ENCODE results near the gene NUDC. TPM values are rescaled to one million over a fixed set of nuclear protein-coding genes. Genes with fewer than 3 reads are reported as not detected.

Gene NUDC
- total and polyA plus RNA-seq, 3 experiments from 2014 or later: 122 to 168 (median 167) TPM

DNA sequence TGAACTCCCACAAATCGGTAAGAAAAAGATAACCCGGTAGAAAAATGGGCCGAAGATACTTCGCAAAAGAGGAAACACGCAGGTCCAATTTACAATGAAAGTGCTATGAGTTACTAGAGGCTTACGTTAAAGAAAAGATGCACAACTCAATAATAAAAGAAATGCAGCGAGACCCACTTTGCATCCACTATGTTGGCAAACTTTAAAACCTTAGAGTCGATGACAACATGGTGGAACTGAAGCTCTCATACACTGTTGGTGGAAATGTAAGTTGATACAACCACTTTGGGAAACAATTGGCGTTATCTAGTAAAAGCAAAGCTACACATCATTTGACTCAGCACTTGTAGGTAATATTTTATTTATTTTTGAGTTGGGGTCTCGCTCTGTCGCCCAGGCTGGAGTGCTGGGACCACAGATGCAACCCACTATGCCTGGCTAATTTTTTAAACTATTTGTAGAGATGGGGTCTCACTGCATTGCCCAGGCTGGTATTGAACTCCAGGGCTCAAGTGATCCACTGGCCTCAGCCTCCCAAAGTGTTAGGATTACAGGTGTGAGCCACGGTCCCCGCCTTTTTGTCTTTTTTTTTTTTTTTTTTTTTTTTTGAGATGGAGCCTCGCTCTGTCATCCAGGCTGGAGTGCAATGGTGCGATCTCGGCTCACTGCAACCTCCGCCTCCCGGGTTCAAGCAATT, 20.6 kb upstream of the NUDC start:
- H3K9me3 ChIP-seq (ENCODE audit: low read length): no peaks in the 10 kb centered on the region
- ChIA-PET CTCF (interaction anchor here (0.9 to 2.6 kb wide), 7 partner anchors 11 to 80 kb away, joined by 3 to 13 read pairs (median 3); partner anchors contain the start of genes GPN2 and NR0B2), POLR2A (interaction anchor here (0.6 to 2.3 kb wide), 7 partner anchors 11 to 429 kb away, joined by 3 to 39 read pairs (median 4); partner anchors contain the start of genes GPN2, HMGN2 and NUDC)
- H3K27me3 Mint-ChIP-seq: no peaks in the 10 kb centered on the region
- H3K9me3 Mint-ChIP-seq: no peaks in the 10 kb centered on the region
- peaks cover 6% of the 10 kb centered on the region for H3K36me3 ChIP-seq (ENCODE audit: insufficient read depth, low read length)
- DNase-seq: no peak
- H3K4me1 Mint-ChIP-seq: peaks cover 27 to 46% (median 37%) of the 10 kb centered on the region in 3 donors
- H3K36me3 Mint-ChIP-seq: peaks cover 0 to 36% (median 3%) of the 10 kb centered on the region in 3 donors
- no peaks in the 10 kb centered on the region for H3K27me3 ChIP-seq (ENCODE audit: insufficient read depth, low read length, poor library complexity, severe bottlenecking)
- H3K4me3 Mint-ChIP-seq: peak overlapping the region; percentile 88 to 99 (median 93)
- H3K27ac Mint-ChIP-seq: peak overlapping the region; percentile 92 to 100 (median 98)
- peaks cover 20% of the 10 kb centered on the region for H3K4me1 ChIP-seq (ENCODE audit: insufficient read depth, low read length)
- H3K27ac ChIP-seq (ENCODE audit: low read depth, low read length): peak overlapping the region; percentile 87
- H3K4me3 ChIP-seq (ENCODE audit: low read length): peak overlapping the region; percentile 92

DNA sequence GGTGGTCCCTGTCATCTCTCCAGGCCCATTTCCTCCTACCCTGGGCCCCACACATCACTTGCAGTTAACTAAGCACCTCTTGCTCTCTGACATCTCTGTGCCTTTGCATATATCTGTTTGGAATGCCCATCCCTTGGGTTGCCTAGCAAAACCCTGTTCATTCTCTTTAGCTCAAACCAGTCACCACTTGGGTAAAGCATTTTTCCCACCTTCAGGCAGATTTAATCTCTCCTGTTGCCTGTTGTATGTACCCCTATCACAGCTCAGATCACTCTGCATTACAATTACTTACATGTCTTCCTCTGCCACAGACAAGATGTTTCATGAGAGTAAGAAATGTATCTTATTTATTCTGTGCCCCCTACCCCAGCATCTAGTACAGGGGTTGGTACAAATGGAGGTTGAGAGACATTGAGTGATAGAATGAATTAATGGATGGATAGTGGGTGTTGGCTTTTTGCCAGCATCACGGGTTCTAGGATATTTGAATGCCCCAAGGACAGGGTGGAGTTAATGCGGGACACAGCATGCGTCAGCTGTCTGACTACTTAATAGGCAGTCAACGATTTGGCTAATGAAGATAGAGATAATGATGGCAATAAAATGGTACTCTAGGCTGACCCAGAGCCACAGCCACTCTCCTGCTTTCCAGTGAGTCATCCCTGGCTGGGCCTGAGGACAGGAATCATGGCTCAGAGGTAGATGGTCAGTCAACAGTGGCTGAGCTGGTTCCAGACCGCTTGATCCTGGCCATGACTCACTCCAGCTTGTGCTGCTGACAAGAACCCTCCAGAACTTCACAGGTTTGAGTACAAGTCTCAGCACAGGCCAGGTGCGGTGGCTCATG, 14.2 kb upstream of the NUDC start:
- ChIA-PET POLR2A (no interaction called here), CTCF (interaction anchor here (0.7 kb wide), 1 partner anchor 17 kb away, joined by 3 read pairs; no protein-coding TSS in a partner anchor)
- no peaks in the 10 kb centered on the region for H3K4me1 ChIP-seq (ENCODE audit: insufficient read depth, low read length)
- H3K36me3 ChIP-seq (ENCODE audit: insufficient read depth, low read length): no peaks in the 10 kb centered on the region
- no peak overlapping the region for H3K4me3 ChIP-seq (ENCODE audit: low read length)
- Mint-ChIP-seq H3K27ac (no peak overlapping the region), H3K4me3 (no peak overlapping the region), H3K4me1 (peaks cover 0 to 2% (median 2%) of the 10 kb centered on the region in 3 donors), H3K27me3 (peaks cover 1 to 8% of the 10 kb centered on the region in 2 donors), H3K36me3 (no peaks in the 10 kb centered on the region), H3K9me3 (no peaks in the 10 kb centered on the region)
- H3K27me3 ChIP-seq (ENCODE audit: insufficient read depth, low read length, poor library complexity, severe bottlenecking): no peaks in the 10 kb centered on the region
- H3K9me3 ChIP-seq (ENCODE audit: low read length): no peaks in the 10 kb centered on the region
- DNase-seq: no peak
- H3K27ac ChIP-seq (ENCODE audit: low read depth, low read length): no peak overlapping the region

- no peak overlapping the region for H3K4me3 Mint-ChIP-seq
- H3K27ac Mint-ChIP-seq: no peak overlapping the region
- peaks cover 4 to 8% of the 10 kb centered on the region in 2 donors for H3K27me3 Mint-ChIP-seq
- Histone ChIP-seq H3K27me3 (ENCODE audit: insufficient read depth, low read length, poor library complexity, severe bottlenecking) (no peaks in the 10 kb centered on the region), H3K4me3 (ENCODE audit: low read length) (no peak overlapping the region), H3K36me3 (ENCODE audit: insufficient read depth, low read length) (no peaks in the 10 kb centered on the region), H3K9me3 (ENCODE audit: low read length) (no peaks in the 10 kb centered on the region), H3K4me1 (ENCODE audit: insufficient read depth, low read length) (no peaks in the 10 kb centered on the region), H3K27ac (ENCODE audit: low read depth, low read length) (no peak overlapping the region)
- H3K4me1 Mint-ChIP-seq: no peaks in the 10 kb centered on the region
- POLR2A ChIA-PET: no interaction called here
- CTCF ChIA-PET: no interaction called here
- H3K36me3 Mint-ChIP-seq: no peaks in the 10 kb centered on the region
- H3K9me3 Mint-ChIP-seq: no peaks in the 10 kb centered on the region
- DNase-seq: no peak
Measured at GRCh38 chr1:26909951-26910342, 11.6 kb upstream of the NUDC start.

DNA sequence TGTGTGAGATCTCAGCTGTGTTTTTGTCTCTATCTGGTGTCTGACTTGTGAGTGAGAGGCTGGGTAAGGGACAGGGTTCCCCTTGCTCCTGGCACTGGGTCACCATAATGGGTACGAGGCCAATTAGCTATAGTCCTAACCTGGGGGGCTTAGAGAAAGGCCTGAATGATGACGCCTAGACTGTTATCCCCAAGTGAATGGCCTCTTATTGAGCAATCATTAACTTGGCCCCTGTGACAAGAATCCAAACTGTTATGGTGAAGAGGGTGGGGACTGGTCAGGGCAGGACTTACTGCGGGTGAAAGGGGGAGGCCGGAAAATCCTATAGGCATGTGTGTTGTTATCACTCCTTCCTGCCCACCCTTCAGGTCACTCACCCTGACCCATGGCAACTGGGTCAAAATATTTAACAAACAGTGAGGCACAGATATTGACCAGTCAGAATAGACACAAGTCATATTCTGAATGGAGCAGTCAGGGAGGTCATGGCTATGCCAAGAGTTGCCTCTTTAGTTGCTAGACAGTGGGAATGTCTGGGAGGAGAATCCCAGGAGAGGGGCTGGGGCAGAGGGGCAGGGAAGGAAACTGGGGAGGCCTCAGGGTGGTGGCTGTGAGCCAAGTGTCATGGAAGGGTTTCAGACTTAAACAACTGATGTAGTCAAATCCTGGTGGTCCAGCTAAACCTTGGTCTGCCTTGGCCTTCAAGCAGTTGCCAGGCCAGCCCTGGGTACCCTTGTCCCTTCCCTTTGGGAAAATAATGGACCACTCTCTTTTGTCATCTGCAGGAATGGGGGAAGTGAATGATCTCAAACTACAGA, 11.0 kb upstream of the NUDC start:
- H3K9me3 Mint-ChIP-seq: no peaks in the 10 kb centered on the region
- peaks cover 4 to 8% of the 10 kb centered on the region in 2 donors for H3K27me3 Mint-ChIP-seq
- H3K27ac ChIP-seq (ENCODE audit: low read depth, low read length): no peak overlapping the region
- H3K27me3 ChIP-seq (ENCODE audit: insufficient read depth, low read length, poor library complexity, severe bottlenecking): no peaks in the 10 kb centered on the region
- H3K36me3 ChIP-seq (ENCODE audit: insufficient read depth, low read length): no peaks in the 10 kb centered on the region
- CTCF ChIA-PET: no interaction called here
- H3K36me3 Mint-ChIP-seq: no peaks in the 10 kb centered on the region
- POLR2A ChIA-PET: no interaction called here
- no peaks in the 10 kb centered on the region for H3K4me1 Mint-ChIP-seq
- H3K4me3 ChIP-seq (ENCODE audit: low read length): no peak overlapping the region
- no peaks in the 10 kb centered on the region for H3K9me3 ChIP-seq (ENCODE audit: low read length)
- H3K4me1 ChIP-seq (ENCODE audit: insufficient read depth, low read length): no peaks in the 10 kb centered on the region
- H3K27ac Mint-ChIP-seq: no peak overlapping the region
- DNase-seq: no peak
- H3K4me3 Mint-ChIP-seq: no peak overlapping the region

GRCh38 chr1:26911399-26912146, 10.0 kb upstream of the NUDC start:
- H3K4me3 ChIP-seq (ENCODE audit: low read length): no peak overlapping the region
- Mint-ChIP-seq H3K27me3 (peaks cover 4 to 8% of the 10 kb centered on the region in 2 donors), H3K4me1 (no peaks in the 10 kb centered on the region), H3K4me3 (no peak overlapping the region), H3K36me3 (no peaks in the 10 kb centered on the region), H3K9me3 (no peaks in the 10 kb centered on the region), H3K27ac (no peak overlapping the region)
- H3K9me3 ChIP-seq (ENCODE audit: low read length): no peaks in the 10 kb centered on the region
- H3K36me3 ChIP-seq (ENCODE audit: insufficient read depth, low read length): no peaks in the 10 kb centered on the region
- H3K27me3 ChIP-seq (ENCODE audit: insufficient read depth, low read length, poor library complexity, severe bottlenecking): no peaks in the 10 kb centered on the region
- ChIA-PET CTCF (no interaction called here), POLR2A (no interaction called here)
- DNase-seq: no peak
- no peak overlapping the region for H3K27ac ChIP-seq (ENCODE audit: low read depth, low read length)
- H3K4me1 ChIP-seq (ENCODE audit: insufficient read depth, low read length): no peaks in the 10 kb centered on the region

DNA sequence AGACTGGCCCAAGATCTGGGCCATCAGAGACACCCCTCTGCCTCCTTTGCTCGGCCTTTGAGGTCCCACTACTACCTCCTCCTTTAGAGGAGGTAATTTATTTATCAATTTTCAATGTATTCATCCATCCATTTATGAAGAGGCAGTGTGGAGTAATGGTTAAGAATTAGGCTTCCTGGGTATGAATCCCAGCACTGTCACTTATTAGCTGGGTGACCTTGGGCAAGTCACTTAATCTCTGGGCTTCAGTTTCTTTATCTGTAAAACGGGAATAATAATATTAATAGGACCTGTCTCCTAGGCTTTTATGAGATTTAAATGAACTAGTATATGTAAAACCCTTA, 9.4 kb upstream of the NUDC start:
- Histone ChIP-seq H3K4me3 (ENCODE audit: low read length) (no peak overlapping the region), H3K9me3 (ENCODE audit: low read length) (no peaks in the 10 kb centered on the region), H3K27me3 (ENCODE audit: insufficient read depth, low read length, poor library complexity, severe bottlenecking) (no peaks in the 10 kb centered on the region), H3K4me1 (ENCODE audit: insufficient read depth, low read length) (no peaks in the 10 kb centered on the region), H3K27ac (ENCODE audit: low read depth, low read length) (no peak overlapping the region), H3K36me3 (ENCODE audit: insufficient read depth, low read length) (no peaks in the 10 kb centered on the region)
- Mint-ChIP-seq H3K27ac (no peak overlapping the region), H3K9me3 (no peaks in the 10 kb centered on the region), H3K4me1 (no peaks in the 10 kb centered on the region), H3K36me3 (no peaks in the 10 kb centered on the region), H3K4me3 (no peak overlapping the region), H3K27me3 (peaks cover 4 to 8% of the 10 kb centered on the region in 2 donors)
- DNase-seq: no peak
- CTCF ChIA-PET: no interaction called here
- POLR2A ChIA-PET: no interaction called here

- ChIA-PET POLR2A (no interaction called here), CTCF (interaction anchor here (1.4 kb wide), 1 partner anchor 13 kb away, joined by 4 read pairs; the partner anchor contains the start of gene GPATCH3)
- Histone ChIP-seq H3K27ac (ENCODE audit: low read depth, low read length) (no peak overlapping the region), H3K36me3 (ENCODE audit: insufficient read depth, low read length) (no peaks in the 10 kb centered on the region), H3K4me3 (ENCODE audit: low read length) (no peak overlapping the region), H3K9me3 (ENCODE audit: low read length) (no peaks in the 10 kb centered on the region), H3K4me1 (ENCODE audit: insufficient read depth, low read length) (no peaks in the 10 kb centered on the region), H3K27me3 (ENCODE audit: insufficient read depth, low read length, poor library complexity, severe bottlenecking) (no peaks in the 10 kb centered on the region)
- Mint-ChIP-seq H3K27ac (no peak overlapping the region), H3K36me3 (no peaks in the 10 kb centered on the region), H3K4me3 (no peak overlapping the region), H3K27me3 (peaks cover 3 to 8% of the 10 kb centered on the region in 2 donors), H3K4me1 (no peaks in the 10 kb centered on the region), H3K9me3 (no peaks in the 10 kb centered on the region)
- no peak for DNase-seq
Measured at GRCh38 chr1:26913389-26913753, 8.2 kb upstream of the NUDC start.

Measured in CD8-positive, alpha-beta memory T cell (primary cell).